RWPE2 (cell line): ENCODE results near the gene PRDX2.

Source experiments
- ATAC-seq: fragments of 200-7000 bp; cut with Tn5 transposase; 3 replicates; pipeline ENCODE4 v1.9.1; 2021; ENCODE audit warnings: low read depth
- DNase-seq: peaks from one replicate; pipeline ENCODE4 v3.0.0-alpha.2; 2020; ENCODE audit warnings: low spot score
- H3K27ac ChIP-seq: fragments of 450-650 bp; 2 replicates; pipeline ENCODE4 v1.5.1; 2017; ENCODE audit warnings: mild to moderate bottlenecking; ENCODE audit not compliant: poor library complexity, severe bottlenecking
- H3K27me3 ChIP-seq: fragments of 250-450 bp; sonication (Bioruptor Pico); 2 replicates; pipeline ENCODE4 v1.5.1; 2021; ENCODE audit warnings: mild to moderate bottlenecking, moderate library complexity; ENCODE audit not compliant: insufficient read depth, poor library complexity, severe bottlenecking
- H3K36me3 ChIP-seq: fragments of 250-450 bp; sonication (Bioruptor Pico); 2 replicates; pipeline ENCODE4 v1.5.1; 2020; ENCODE audit warnings: low read depth, mild to moderate bottlenecking, moderate library complexity
- H3K4me1 ChIP-seq: fragments of 250-450 bp; sonication (Bioruptor Pico); 2 replicates; pipeline ENCODE4 v1.5.1; 2021; ENCODE audit warnings: mild to moderate bottlenecking, moderate library complexity; ENCODE audit not compliant: insufficient read depth, poor library complexity, severe bottlenecking
- H3K4me3 ChIP-seq: fragments of 250-450 bp; sonication (Bioruptor Pico); 2 replicates; pipeline ENCODE4 v1.5.1; 2021; ENCODE audit warnings: mild to moderate bottlenecking, moderate library complexity; ENCODE audit not compliant: severe bottlenecking
- H3K9me3 ChIP-seq: fragments of 250-450 bp; sonication (Bioruptor Pico); 2 replicates; pipeline ENCODE4 v1.5.1; 2021; ENCODE audit warnings: mild to moderate bottlenecking, moderate library complexity; ENCODE audit not compliant: severe bottlenecking
- CTCF ChIP-seq: fragments of 450-650 bp; IDR thresholded peaks from one replicate; pipeline ENCODE4 v1.5.1; 2017; ENCODE audit warnings: mild to moderate bottlenecking, moderate library complexity; ENCODE audit not compliant: poor library complexity, severe bottlenecking

The PRDX2 gene

GRCh38 chr19:12838182-12838885, 36.7 kb upstream of the PRDX2 start, which contains the start of gene MAST1:
TSS of gene MAST1 (plus strand) at chr19:12838515. CDS start at chr19:12838573, 58 bp downstream.
- no peaks in the 10 kb centered on the region for H3K36me3 ChIP-seq
- peak within 1 kb of the TSS; percentile 26 for H3K4me3 ChIP-seq
- DNase-seq (no peak), ATAC-seq (peak; percentile 28; the same call in 1 of the 3 replicates)
- H3K9me3 ChIP-seq, result no peaks in the 10 kb centered on the region
- peak; percentile 74 for TF ChIP-seq CTCF
- no peak within 1 kb of the TSS for H3K27ac ChIP-seq
- peaks cover under 1% of the 10 kb centered on the region for H3K4me1 ChIP-seq
- peaks cover 65% of the 10 kb centered on the region for H3K27me3 ChIP-seq

DNA sequence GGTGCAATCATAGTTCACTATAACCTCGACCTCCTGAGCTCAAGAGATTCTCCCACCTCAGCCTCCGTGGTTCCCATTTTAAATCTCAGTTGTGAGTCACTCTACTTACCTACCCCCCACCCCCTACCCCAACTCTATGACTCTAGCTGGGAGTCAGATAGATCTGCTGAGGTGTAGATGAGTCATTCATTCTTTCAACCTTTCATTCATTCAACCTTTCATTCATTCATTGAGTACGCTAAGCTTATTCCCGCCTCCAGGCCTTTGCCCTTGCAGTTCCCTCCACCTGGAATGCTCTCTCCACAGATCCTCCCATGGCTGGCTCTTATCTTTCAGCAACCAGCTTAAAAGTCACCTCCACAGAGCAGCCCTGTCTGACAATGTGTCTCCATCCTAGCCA, 35.6 kb upstream of the PRDX2 start:
- Histone ChIP-seq H3K36me3 (no peaks in the 10 kb centered on the region), H3K4me1 (peaks cover 10% of the 10 kb centered on the region), H3K4me3 (no peak overlapping the region), H3K9me3 (no peaks in the 10 kb centered on the region), H3K27me3 (peaks cover 73% of the 10 kb centered on the region), H3K27ac (no peak overlapping the region)
- DNase-seq (no peak), ATAC-seq (no peak)
- no peak for TF ChIP-seq CTCF

- peaks cover 73% of the 10 kb centered on the region for H3K27me3 ChIP-seq
- no peak for TF ChIP-seq CTCF
- H3K9me3 ChIP-seq, result no peaks in the 10 kb centered on the region
- H3K36me3 ChIP-seq, result no peaks in the 10 kb centered on the region
- no peak for ATAC-seq
- H3K4me3 ChIP-seq, result no peak overlapping the region
- H3K4me1 ChIP-seq, result peaks cover 10% of the 10 kb centered on the region
- no peak overlapping the region for H3K27ac ChIP-seq
- no peak for DNase-seq
Observed at GRCh38 chr19:12836529-12836863, 34.9 kb upstream of the PRDX2 start.

DNA sequence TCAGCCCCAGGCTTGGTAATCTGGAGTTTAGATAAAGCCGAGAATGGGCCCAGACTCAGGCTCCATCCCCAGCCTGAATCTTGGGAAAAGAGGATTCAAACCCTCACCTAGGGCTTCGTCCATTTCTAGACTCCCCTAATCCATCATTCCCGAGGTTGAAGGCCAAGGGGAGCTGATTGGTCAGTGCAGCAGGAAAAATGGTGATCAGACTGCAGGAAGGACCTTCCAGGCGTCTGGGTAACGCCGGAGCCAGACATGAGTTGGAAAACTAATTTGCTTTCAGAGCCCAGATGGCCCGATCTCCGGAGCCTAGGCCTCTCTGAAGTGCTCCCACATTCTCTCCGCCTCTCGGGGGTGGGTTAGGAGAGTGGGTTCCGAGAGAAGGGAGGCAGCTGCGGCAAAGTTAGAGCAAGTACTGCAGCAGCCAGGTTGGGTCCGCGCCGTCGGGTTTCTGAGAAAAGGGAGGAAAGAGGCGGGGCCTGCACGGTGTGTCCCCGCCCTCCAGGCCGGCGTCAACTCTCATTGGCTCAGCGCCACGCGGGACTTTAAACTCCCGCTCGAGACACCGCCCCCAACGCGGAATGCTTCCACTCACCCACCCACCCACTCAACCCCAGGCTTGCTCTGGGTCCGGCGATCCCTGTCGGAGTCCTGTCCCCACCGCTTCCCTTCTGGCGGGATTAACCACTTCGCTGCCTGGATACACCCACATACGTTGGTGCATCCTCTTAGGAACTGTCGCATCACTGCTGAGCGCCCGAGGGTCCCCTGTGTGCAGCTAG, 33.6 kb upstream of the PRDX2 start:
- H3K9me3 ChIP-seq, result no peaks in the 10 kb centered on the region
- no peaks in the 10 kb centered on the region for H3K36me3 ChIP-seq
- H3K4me3 ChIP-seq, result no peak overlapping the region
- peaks cover 10% of the 10 kb centered on the region for H3K4me1 ChIP-seq
- H3K27ac ChIP-seq, result no peak overlapping the region
- DNase-seq (no peak), ATAC-seq (no peak)
- peaks cover 71% of the 10 kb centered on the region for H3K27me3 ChIP-seq
- TF ChIP-seq CTCF, result no peak

DNA sequence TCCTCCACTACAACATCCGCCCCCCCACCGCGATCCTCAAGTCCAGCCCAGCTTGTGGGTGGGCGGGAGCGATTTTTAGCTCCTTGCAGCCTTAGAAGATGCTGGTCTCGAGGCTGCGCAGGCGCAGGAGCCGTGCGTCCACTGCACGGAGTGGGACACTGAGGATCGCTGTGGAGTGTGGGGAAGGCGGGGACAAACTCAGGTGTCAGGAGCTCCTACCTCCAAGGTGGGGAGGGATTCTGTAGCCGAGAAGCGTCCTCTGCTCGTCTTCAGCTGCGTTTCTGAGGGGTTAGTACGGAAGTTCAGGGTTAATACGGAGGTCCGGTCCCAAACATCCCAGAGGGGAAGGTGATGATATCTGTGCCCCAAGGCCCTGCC, 33.0 kb upstream of the PRDX2 start, which contains the start of gene RTBDN:
Gene RTBDN (minus strand): TSS at position 14 of the 378 bp plus-strand sequence. CDS start 4,600 bp downstream, outside the sequence.
- Histone ChIP-seq H3K27me3 (peaks cover 64% of the 10 kb centered on the region), H3K4me3 (peak within 1 kb of the TSS; percentile 47), H3K9me3 (no peaks in the 10 kb centered on the region), H3K4me1 (peaks cover 10% of the 10 kb centered on the region), H3K36me3 (no peaks in the 10 kb centered on the region), H3K27ac (no peak within 1 kb of the TSS)
- no peak for ATAC-seq
- DNase-seq, result no peak
- no peak for TF ChIP-seq CTCF
